A673 (cell line): ENCODE results near the gene HMCN1. TPM values are rescaled to one million over a fixed set of nuclear protein-coding genes. Genes with fewer than 3 reads are reported as not detected.

Source experiments
- BruUV-seq: library from RNA; stranded (reverse); fragments of 400-500 nt; replicated peaks from 2 replicates; lab custom pipeline; 2021; lab: Mats Ljungman, UMichigan
- CTCF ChIA-PET: fragments of 300-600 bp; sonication (Branson Sonifier 250); formaldehyde crosslinking; loops from one replicate; lab custom pipeline; 2022; ENCODE audit warnings: antibody characterized with exemption; lab: Charles Lee
- POLR2A ChIA-PET: fragments of 300-600 bp; sonication (Branson Sonifier 250); formaldehyde crosslinking; loops from one replicate; lab custom pipeline; 2022; ENCODE audit warnings: antibody characterized with exemption; ENCODE audit not compliant: low non-redundant PET; lab: Charles Lee
- DNase-seq: peaks from one replicate; pipeline ENCODE4 v3.0.0-alpha.2; 2015; ENCODE audit warnings: low spot score
- H3K27ac ChIP-seq: fragments of 200-600 bp; sonication (generic); 2 replicates; pipeline ENCODE4 v1.5.1; 2016; ENCODE audit warnings: mixed run types, low read depth, mild to moderate bottlenecking, mixed read lengths, antibody characterized with exemption, low read length; ENCODE audit not compliant: poor library complexity, severe bottlenecking
- H3K27me3 ChIP-seq: fragments of 200-600 bp; sonication (generic); replicated peaks from 2 replicates; pipeline ENCODE4 v1.6.1; 2017; ENCODE audit warnings: mixed run types, low read depth, mild to moderate bottlenecking, mixed read lengths, antibody characterized with exemption, low read length; ENCODE audit not compliant: insufficient read depth, poor library complexity
- H3K36me3 ChIP-seq: fragments of 200-600 bp; sonication (generic); 2 replicates; pipeline ENCODE4 v1.6.1; 2016; ENCODE audit warnings: mixed run types, mild to moderate bottlenecking, mixed read lengths, antibody characterized with exemption, low read length; ENCODE audit not compliant: insufficient read depth, poor library complexity, severe bottlenecking
- H3K4me1 ChIP-seq: fragments of 200-600 bp; sonication (generic); 2 replicates; pipeline ENCODE4 v1.6.1; 2017; ENCODE audit warnings: mixed run types, mild to moderate bottlenecking, mixed read lengths, antibody characterized with exemption, low read length; ENCODE audit not compliant: insufficient read depth, poor library complexity, severe bottlenecking
- H3K4me3 ChIP-seq: fragments of 200-600 bp; sonication (generic); 2 replicates; pipeline ENCODE4 v1.5.1; 2016; ENCODE audit warnings: low read depth, mixed run types, mild to moderate bottlenecking, mixed read lengths, low read length; ENCODE audit not compliant: poor library complexity, severe bottlenecking
- H3K9me3 ChIP-seq: fragments of 200-600 bp; sonication (generic); 2 replicates; pipeline ENCODE4 v1.6.1; 2016; ENCODE audit warnings: mixed run types, low read depth, mild to moderate bottlenecking, mixed read lengths, antibody characterized with exemption, low read length; ENCODE audit not compliant: poor library complexity, severe bottlenecking
- CTCF ChIP-seq: fragments of 300-800, 200-600 bp; sonication (generic); conservative IDR thresholded peaks from 2 replicates; pipeline ENCODE4 v1.5.1; 2017; ENCODE audit warnings: low read depth, mild to moderate bottlenecking, antibody characterized with exemption, low read length, moderate library complexity, mixed read lengths
- EZH2 ChIP-seq: fragments of 200-600 bp; sonication (generic); IDR thresholded peaks from 2 replicates; pipeline ENCODE4 v1.6.1; 2017; ENCODE audit warnings: borderline replicate concordance, low read depth, mild to moderate bottlenecking, mixed read lengths, antibody characterized with exemption, low read length; ENCODE audit not compliant: poor library complexity, severe bottlenecking
- intact Hi-C: fragments of 100-400 bp; cut with micrococcal nuclease; formaldehyde crosslinking; loops from one replicate; pipeline ENCODE4 v1.10.0; 2022; ENCODE audit not compliant: unreplicated experiment
- total RNA-seq: library from RNA; stranded (reverse); gene quantifications from 2 replicates; pipeline ENCODE4 v1.2.3, GENCODE V29; 2021

HMCN1 gene
- total RNA-seq, 1 experiment from 2014 or later = 134 TPM

- CTCF ChIA-PET = no interaction called here
- no peak overlapping the region for H3K4me3 ChIP-seq
- no peak overlapping the region for H3K27ac ChIP-seq
- DNase-seq = no peak
- no peaks in the 10 kb centered on the region for H3K4me1 ChIP-seq
- TF ChIP-seq CTCF (no peak), EZH2 (no peak)
- H3K27me3 ChIP-seq = no peaks in the 10 kb centered on the region
- intact Hi-C loops = no loop called here
- H3K36me3 ChIP-seq = peaks cover 42% of the 10 kb centered on the region
- POLR2A ChIA-PET = no interaction called here
- no TSS peak for BruUV-seq
- H3K9me3 ChIP-seq = no peaks in the 10 kb centered on the region
Measured at GRCh38 chr1:186193224-186193623, 459.0 kb downstream of the HMCN1 start.

GRCh38 chr1:186194107-186194756 is 460.0 kb downstream of the HMCN1 start:
- Histone ChIP-seq H3K9me3 (no peaks in the 10 kb centered on the region), H3K4me1 (no peaks in the 10 kb centered on the region), H3K4me3 (no peak overlapping the region), H3K27me3 (no peaks in the 10 kb centered on the region), H3K36me3 (peaks cover 32% of the 10 kb centered on the region), H3K27ac (no peak overlapping the region)
- DNase-seq = no peak
- no TSS peak for BruUV-seq
- ChIA-PET CTCF (no interaction called here), POLR2A (interaction anchor here (0.6 kb wide), 1 partner anchor 1633 kb away, joined by 3 read pairs; no protein-coding TSS in a partner anchor)
- TF ChIP-seq EZH2 (no peak), CTCF (no peak)
- intact Hi-C loops = no loop called here

- Histone ChIP-seq H3K27ac (no peak overlapping the region), H3K27me3 (no peaks in the 10 kb centered on the region), H3K9me3 (no peaks in the 10 kb centered on the region), H3K4me1 (no peaks in the 10 kb centered on the region), H3K36me3 (peaks cover 19% of the 10 kb centered on the region), H3K4me3 (no peak overlapping the region)
- TF ChIP-seq EZH2 (no peak), CTCF (no peak)
- BruUV-seq = no TSS peak
- DNase-seq = no peak
- POLR2A ChIA-PET = no interaction called here
- intact Hi-C loops = no loop called here
- CTCF ChIA-PET = interaction anchor here (0.9 kb wide), 1 partner anchor 11 kb away, joined by 4 read pairs; no protein-coding TSS in a partner anchor
Measured at GRCh38 chr1:186195377-186195931, 461.3 kb downstream of the HMCN1 start.
